GM21723 (cell line): ENCODE data around the gene KIF3A.
"Not testable (repeated sequence)": the region's sequence is repeated elsewhere in the genome, so short reads cannot be mapped to it uniquely, and the experiment has no call there.

Source experiments
- ATAC-seq: cut with Tn5 transposase; IDR thresholded peaks from one replicate; pipeline ENCODE4 v1.9.1; 2021; ENCODE audit warnings: mild to moderate bottlenecking, moderate library complexity; ENCODE audit not compliant: unreplicated experiment

KIF3A gene

GRCh38 chr5:132729896-132730295 is 7.5 kb downstream of the KIF3A start:
- ATAC-seq, result no peak

- no peak for ATAC-seq
Measured at GRCh38 chr5:132725745-132726144, 11.6 kb downstream of the KIF3A start.

- ATAC-seq, result no peak
Measured at GRCh38 chr5:132718544-132719312, 18.6 kb downstream of the KIF3A start.

- ATAC-seq, result no peak
Measured at GRCh38 chr5:132714456-132715307, 22.7 kb downstream of the KIF3A start.

- no peak for ATAC-seq
Measured at GRCh38 chr5:132708645-132709044, 28.7 kb downstream of the KIF3A start.

GRCh38 chr5:132704875-132705274 is 32.5 kb downstream of the KIF3A start:
- no peak for ATAC-seq

GRCh38 chr5:132695956-132696355 is 41.4 kb downstream of the KIF3A start:
- no peak for ATAC-seq

GRCh38 chr5:132692632-132692967 is 44.7 kb downstream of the KIF3A start:
- no peak for ATAC-seq

GRCh38 chr5:132691755-132692631 is 45.4 kb downstream of the KIF3A start:
- not testable (repeated sequence) for ATAC-seq

GRCh38 chr5:132690156-132690555 is 47.2 kb downstream of the KIF3A start:
- ATAC-seq, result no peak

- no peak for ATAC-seq
Measured at GRCh38 chr5:132689513-132689912, 47.8 kb downstream of the KIF3A start.

- ATAC-seq, result no peak
Measured at GRCh38 chr5:132688536-132689339, 48.6 kb downstream of the KIF3A start.

GRCh38 chr5:132687995-132688394 is 49.4 kb downstream of the KIF3A start:
- ATAC-seq, result no peak

GRCh38 chr5:132686193-132686592 is 51.2 kb downstream of the KIF3A start:
- no peak for ATAC-seq

- ATAC-seq, result no peak
Measured at GRCh38 chr5:132684922-132685720, 52.2 kb downstream of the KIF3A start.

- ATAC-seq, result no peak
Measured at GRCh38 chr5:132684491-132684890, 52.9 kb downstream of the KIF3A start.

- no peak for ATAC-seq
Measured at GRCh38 chr5:132681983-132682382, 55.4 kb downstream of the KIF3A start.

- ATAC-seq, result no peak
Measured at GRCh38 chr5:132681476-132681831, 55.9 kb downstream of the KIF3A start.

GRCh38 chr5:132680780-132681475 is 56.4 kb downstream of the KIF3A start:
- ATAC-seq, result no peak
